ENCODE measurements around the gene DCANP1.

The DCANP1 gene

DNA sequence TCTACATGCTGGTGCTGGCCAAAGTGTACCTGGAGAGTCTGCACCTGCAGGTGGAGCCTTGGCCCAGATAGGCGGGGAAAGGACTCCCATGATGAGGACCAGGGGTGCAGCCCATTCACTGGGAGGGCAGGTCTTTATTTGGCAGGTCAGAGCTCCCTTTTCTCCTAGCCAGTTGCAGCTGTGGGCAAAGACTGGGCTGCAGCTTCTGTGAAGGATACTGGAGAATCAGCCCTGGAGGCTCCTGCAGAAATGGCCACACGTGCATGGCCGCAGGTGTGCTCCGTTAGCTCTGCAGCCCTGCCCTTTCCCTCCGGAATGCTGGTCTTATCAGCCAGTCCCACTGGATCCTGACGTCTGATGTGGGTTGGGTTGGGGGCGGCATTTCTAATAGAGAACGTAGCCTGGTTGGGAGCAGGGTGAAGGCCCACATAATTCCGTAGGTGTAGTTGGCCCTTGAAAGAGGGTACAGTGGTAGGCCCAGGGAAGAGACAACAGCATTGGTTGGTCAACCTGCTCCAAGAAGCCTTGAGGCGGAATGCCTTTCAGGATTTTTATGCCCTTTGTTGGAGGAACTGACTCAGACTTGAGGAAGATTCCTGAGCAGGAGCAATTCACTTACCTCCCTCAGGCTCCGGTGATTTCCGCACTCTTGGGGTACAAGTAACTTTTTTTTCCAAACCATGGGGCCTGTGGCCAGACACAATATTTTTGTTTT lies 27.0 kb upstream of the DCANP1 start:
- no peak overlapping the region for H3K27ac ChIP-seq (ENCODE audit: poor library complexity, severe bottlenecking)
- no peaks in the 10 kb centered on the region for H3K4me1 ChIP-seq (ENCODE audit: insufficient read depth, poor library complexity, severe bottlenecking)
- no peaks in the 10 kb centered on the region for H3K27me3 ChIP-seq (ENCODE audit: insufficient read depth, poor library complexity, severe bottlenecking)
- H3K4me3 ChIP-seq (ENCODE audit: severe bottlenecking) = no peak overlapping the region
- no peaks in the 10 kb centered on the region for H3K36me3 ChIP-seq (ENCODE audit: low read depth)
- ATAC-seq (ENCODE audit: low read depth) = peak; percentile 55; the same call in 2 of the 3 replicates
- no peaks in the 10 kb centered on the region for H3K9me3 ChIP-seq (ENCODE audit: severe bottlenecking)
- DNase-seq (ENCODE audit: low spot score) = peak; percentile 45
- TF ChIP-seq, protein P1, sequence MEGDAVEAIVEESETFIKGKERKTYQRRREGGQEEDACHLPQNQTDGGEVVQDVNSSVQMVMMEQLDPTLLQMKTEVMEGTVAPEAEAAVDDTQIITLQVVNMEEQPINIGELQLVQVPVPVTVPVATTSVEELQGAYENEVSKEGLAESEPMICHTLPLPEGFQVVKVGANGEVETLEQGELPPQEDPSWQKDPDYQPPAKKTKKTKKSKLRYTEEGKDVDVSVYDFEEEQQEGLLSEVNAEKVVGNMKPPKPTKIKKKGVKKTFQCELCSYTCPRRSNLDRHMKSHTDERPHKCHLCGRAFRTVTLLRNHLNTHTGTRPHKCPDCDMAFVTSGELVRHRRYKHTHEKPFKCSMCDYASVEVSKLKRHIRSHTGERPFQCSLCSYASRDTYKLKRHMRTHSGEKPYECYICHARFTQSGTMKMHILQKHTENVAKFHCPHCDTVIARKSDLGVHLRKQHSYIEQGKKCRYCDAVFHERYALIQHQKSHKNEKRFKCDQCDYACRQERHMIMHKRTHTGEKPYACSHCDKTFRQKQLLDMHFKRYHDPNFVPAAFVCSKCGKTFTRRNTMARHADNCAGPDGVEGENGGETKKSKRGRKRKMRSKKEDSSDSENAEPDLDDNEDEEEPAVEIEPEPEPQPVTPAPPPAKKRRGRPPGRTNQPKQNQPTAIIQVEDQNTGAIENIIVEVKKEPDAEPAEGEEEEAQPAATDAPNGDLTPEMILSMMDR (IDR thresholded peaks at IDR 0.05; ENCODE audit: poor library complexity, severe bottlenecking) = no peak

DNA sequence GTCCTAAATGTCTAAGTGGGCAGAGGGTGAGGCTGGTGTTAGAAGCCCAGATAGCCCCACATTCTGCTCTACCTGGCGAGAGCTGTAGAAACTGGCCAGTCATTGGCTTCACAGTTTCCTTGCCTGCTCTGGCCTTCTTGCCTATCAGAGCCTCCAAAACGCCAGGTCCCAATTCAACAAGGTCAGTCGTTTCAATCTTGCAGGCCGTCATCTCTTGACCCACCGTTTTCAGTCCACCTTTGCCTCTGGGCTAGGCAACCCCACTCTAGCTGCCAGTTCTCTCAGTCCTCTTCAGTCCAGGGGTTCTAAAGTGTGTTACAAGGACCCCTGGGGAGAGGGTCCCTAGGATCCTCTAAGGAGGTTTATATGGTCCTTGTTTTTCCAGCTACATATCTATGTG lies 25.0 kb upstream of the DCANP1 start:
- Histone ChIP-seq H3K36me3 (ENCODE audit: low read depth) (no peaks in the 10 kb centered on the region), H3K9me3 (ENCODE audit: severe bottlenecking) (no peaks in the 10 kb centered on the region), H3K4me1 (ENCODE audit: insufficient read depth, poor library complexity, severe bottlenecking) (no peaks in the 10 kb centered on the region), H3K27me3 (ENCODE audit: insufficient read depth, poor library complexity, severe bottlenecking) (no peaks in the 10 kb centered on the region), H3K4me3 (ENCODE audit: severe bottlenecking) (no peak overlapping the region), H3K27ac (ENCODE audit: poor library complexity, severe bottlenecking) (no peak overlapping the region)
- ATAC-seq (ENCODE audit: low read depth) (no peak), DNase-seq (ENCODE audit: low spot score) (peak; percentile 39)
- TF ChIP-seq, protein P1 (IDR thresholded peaks at IDR 0.05; ENCODE audit: poor library complexity, severe bottlenecking) = no peak

DNA sequence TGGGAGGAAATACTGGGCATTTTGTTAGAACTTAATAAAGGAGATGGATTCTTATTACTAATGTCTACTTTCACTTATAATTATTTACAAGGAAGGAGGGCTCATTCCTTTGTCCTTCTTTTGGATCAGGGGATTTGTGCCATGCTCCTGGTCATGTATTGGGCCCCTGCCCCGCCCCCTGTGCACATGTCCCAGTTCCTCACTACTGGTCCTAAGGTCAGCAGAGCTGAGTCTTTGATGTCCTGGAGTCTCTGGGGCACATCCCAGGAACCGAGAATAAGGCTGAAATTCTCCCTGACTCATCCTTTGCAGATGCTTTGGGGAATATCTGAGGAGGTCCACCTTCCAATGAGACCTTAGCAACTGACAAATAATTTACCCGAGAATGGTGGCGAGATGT lies 24.6 kb upstream of the DCANP1 start:
- H3K27ac ChIP-seq (ENCODE audit: poor library complexity, severe bottlenecking) = no peak overlapping the region
- H3K9me3 ChIP-seq (ENCODE audit: severe bottlenecking) = no peaks in the 10 kb centered on the region
- H3K4me1 ChIP-seq (ENCODE audit: insufficient read depth, poor library complexity, severe bottlenecking) = no peaks in the 10 kb centered on the region
- H3K4me3 ChIP-seq (ENCODE audit: severe bottlenecking) = no peak overlapping the region
- DNase-seq (ENCODE audit: low spot score) (peak; percentile 15), ATAC-seq (ENCODE audit: low read depth) (no peak)
- H3K36me3 ChIP-seq (ENCODE audit: low read depth) = no peaks in the 10 kb centered on the region
- TF ChIP-seq, protein P1 (IDR thresholded peaks at IDR 0.05; ENCODE audit: poor library complexity, severe bottlenecking) = no peak
- no peaks in the 10 kb centered on the region for H3K27me3 ChIP-seq (ENCODE audit: insufficient read depth, poor library complexity, severe bottlenecking)

DNA sequence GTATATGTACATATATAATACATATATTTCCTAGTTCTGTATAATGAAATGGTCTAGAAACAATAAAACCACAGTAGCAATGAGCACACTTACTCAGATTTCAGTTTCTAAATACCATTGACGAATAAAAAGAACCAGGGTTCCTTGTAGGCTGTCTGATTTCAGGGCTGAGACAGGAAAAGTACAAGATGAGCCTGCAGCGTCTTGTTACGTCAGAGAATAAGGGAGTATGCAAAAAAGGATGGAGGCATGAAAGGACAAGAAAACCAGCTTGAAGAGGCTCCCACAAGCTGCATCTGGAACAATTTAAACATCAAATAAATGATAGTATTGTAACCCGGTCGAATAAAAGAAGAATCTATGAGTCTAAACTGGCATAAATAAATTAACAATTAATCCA lies 22.8 kb upstream of the DCANP1 start:
- Histone ChIP-seq H3K27me3 (ENCODE audit: insufficient read depth, poor library complexity, severe bottlenecking) (no peaks in the 10 kb centered on the region), H3K4me3 (ENCODE audit: severe bottlenecking) (no peak overlapping the region), H3K36me3 (ENCODE audit: low read depth) (no peaks in the 10 kb centered on the region), H3K27ac (ENCODE audit: poor library complexity, severe bottlenecking) (no peak overlapping the region), H3K4me1 (ENCODE audit: insufficient read depth, poor library complexity, severe bottlenecking) (no peaks in the 10 kb centered on the region), H3K9me3 (ENCODE audit: severe bottlenecking) (no peaks in the 10 kb centered on the region)
- DNase-seq (ENCODE audit: low spot score) (no peak), ATAC-seq (ENCODE audit: low read depth) (no peak)
- TF ChIP-seq, protein P1 (IDR thresholded peaks at IDR 0.05; ENCODE audit: poor library complexity, severe bottlenecking) = no peak

DNA sequence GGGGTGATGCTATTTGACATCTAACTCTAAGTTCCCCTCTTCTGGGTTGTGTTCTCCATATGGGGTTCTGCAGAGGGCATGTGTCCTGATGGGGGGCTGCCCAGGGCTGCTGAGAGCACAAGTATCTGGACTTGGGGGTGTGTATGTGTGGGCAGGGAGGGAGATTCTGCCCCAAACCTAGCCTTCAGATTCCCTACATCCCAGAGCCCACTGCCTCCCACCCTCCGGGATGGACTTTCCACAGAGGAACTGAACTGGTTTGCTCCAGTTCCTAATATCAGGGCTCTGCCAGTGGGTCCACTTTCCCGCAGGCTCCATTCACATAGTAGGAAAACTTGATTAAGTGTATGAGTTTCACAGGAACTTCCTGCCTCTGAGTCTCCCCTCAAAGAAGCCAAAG lies 21.4 kb upstream of the DCANP1 start:
- H3K27ac ChIP-seq (ENCODE audit: poor library complexity, severe bottlenecking) = no peak overlapping the region
- H3K4me3 ChIP-seq (ENCODE audit: severe bottlenecking) = no peak overlapping the region
- TF ChIP-seq, protein P1 (IDR thresholded peaks at IDR 0.05; ENCODE audit: poor library complexity, severe bottlenecking) = no peak
- H3K9me3 ChIP-seq (ENCODE audit: severe bottlenecking) = no peaks in the 10 kb centered on the region
- H3K27me3 ChIP-seq (ENCODE audit: insufficient read depth, poor library complexity, severe bottlenecking) = no peaks in the 10 kb centered on the region
- ATAC-seq (ENCODE audit: low read depth) (no peak), DNase-seq (ENCODE audit: low spot score) (peak; percentile 19)
- no peaks in the 10 kb centered on the region for H3K4me1 ChIP-seq (ENCODE audit: insufficient read depth, poor library complexity, severe bottlenecking)
- H3K36me3 ChIP-seq (ENCODE audit: low read depth) = no peaks in the 10 kb centered on the region
